Panc1 (cell line): ENCODE measurements around the gene ROBO4.

Experiments used
- CTCF ChIP-seq: fragments of 450-650 bp; IDR thresholded peaks from 2 replicates; pipeline ENCODE4 v1.5.1; 2017; ENCODE audit warnings: mild to moderate bottlenecking
- POLR2AphosphoS5 ChIP-seq: IDR thresholded peaks from 2 replicates; pipeline ENCODE4 v1.6.1; 2012; ENCODE audit warnings: mild to moderate bottlenecking, low read depth, low read length, moderate library complexity
- REST ChIP-seq, 2 experiments: IDR thresholded peaks; 2 replicates each; pipeline ENCODE4 v1.6.1; 2011 to 2012; ENCODE audit warnings: low read depth in 2 of 2, control low read depth in 1 of 2, low read length in 1 of 2, mild to moderate bottlenecking in 1 of 2, moderate library complexity in 1 of 2; ENCODE audit not compliant: insufficient read depth in 1 of 2
- SIN3A ChIP-seq: IDR thresholded peaks from 2 replicates; pipeline ENCODE4 v1.6.1; 2012; ENCODE audit warnings: low read depth, mild to moderate bottlenecking, low read length, moderate library complexity, borderline replicate concordance; ENCODE audit not compliant: insufficient read depth
- TCF7L2 ChIP-seq: IDR thresholded peaks from 2 replicates; pipeline ENCODE4 v1.6.1; 2011; ENCODE audit warnings: mild to moderate bottlenecking, low read depth, low read length, inconsistent platforms

- TF ChIP-seq CTCF = no peak
- no peak for TF ChIP-seq POLR2AphosphoS5
- TF ChIP-seq REST (IDR thresholded peaks at IDR 0.05; ENCODE audit: insufficient read depth in 1 of 2, low read depth in 2 of 2, low read length in 1 of 2) = no peak
- TF ChIP-seq SIN3A = no peak
- no peak for TF ChIP-seq TCF7L2
Observed at GRCh38 chr11:124876818-124877630, 20.6 kb downstream of the ROBO4 start.
